ENCODE measurements around the gene PLCB2.

GRCh38 chr15:40240619-40241221 lies 67.0 kb downstream of the PLCB2 start:
- no peak for TF ChIP-seq POLR2A (IDR thresholded peaks at IDR 0.05; ENCODE audit: extremely low read depth, insufficient read length)
- no peak for TF ChIP-seq MAX (IDR thresholded peaks at IDR 0.05; ENCODE audit: low read depth, low read length)
- TF ChIP-seq CTCF (IDR thresholded peaks at IDR 0.05; ENCODE audit: low read depth, low read length): no peak
- TF ChIP-seq MYC (IDR thresholded peaks at IDR 0.05; ENCODE audit: low read depth, low read length): no peak
